NOMO-1 treated with DMSO at 0.1 percent for 48 hours (cell line): Measurements from ENCODE around the gene CNOT1.

Experiments used
- DNase-seq: peaks from one replicate; lab custom pipeline; 2025; ENCODE audit not compliant: unreplicated experiment; lab: John Stamatoyannopoulos, UW

Gene CNOT1

GRCh38 chr16:58488531-58488930 is 141.1 kb downstream of the CNOT1 start:
- DNase-seq: no peak

GRCh38 chr16:58487566-58488351 is 141.9 kb downstream of the CNOT1 start:
- peak; percentile 48 for DNase-seq

GRCh38 chr16:58485184-58485887 is 144.3 kb downstream of the CNOT1 start:
- no peak for DNase-seq

- DNase-seq: no peak
These were observed 147.7 kb downstream of the CNOT1 start for GRCh38 chr16:58481931-58482330.

- DNase-seq: no peak
These were observed 148.3 kb downstream of the CNOT1 start for GRCh38 chr16:58481226-58481869.

GRCh38 chr16:58478427-58478826 is 151.2 kb downstream of the CNOT1 start:
- no peak for DNase-seq

GRCh38 chr16:58476791-58477190 is 152.8 kb downstream of the CNOT1 start:
- DNase-seq: no peak

GRCh38 chr16:58475091-58475619 is 154.5 kb downstream of the CNOT1 start:
- DNase-seq: no peak

GRCh38 chr16:58474296-58474695 is 155.3 kb downstream of the CNOT1 start:
- DNase-seq: no peak

- no peak for DNase-seq
These were observed 156.8 kb downstream of the CNOT1 start for GRCh38 chr16:58472827-58473226.

- DNase-seq: no peak
These were observed 157.4 kb downstream of the CNOT1 start for GRCh38 chr16:58472266-58472665.

GRCh38 chr16:58471209-58471975 is 158.2 kb downstream of the CNOT1 start:
- no peak for DNase-seq
